HepG2 (cell line): ENCODE results near the gene CGNL1. TPM values are rescaled to one million over a fixed set of nuclear protein-coding genes. Genes with fewer than 3 reads are reported as not detected.
A peak's percentile ranks its signal among the peaks of the same experiment; 100 is the strongest.

ENCODE experiments used
- ATAC-seq: fragments of 200-7000 bp; cut with Tn5 transposase; 3 replicates; pipeline ENCODE4 v1.9.1; 2020; ENCODE audit warnings: mild to moderate bottlenecking, moderate library complexity
- BruUV-seq: library from RNA; stranded (reverse); fragments of 400-500 nt; replicated peaks from 2 replicates; lab custom pipeline; 2021; lab: Mats Ljungman, UMichigan
- CTCF ChIA-PET: fragments of 300-600 bp; formaldehyde crosslinking; extraction: SDS; loops from one replicate; lab custom pipeline; 2021; ENCODE audit warnings: low total read pairs, inconsistent platforms, low intra/inter-chr PET ratio; lab: Yijun Ruan, JAX
- POLR2A ChIA-PET: fragments of 350-600 bp; sonication (Branson Sonifier 250); formaldehyde crosslinking; loops from one replicate; lab custom pipeline; 2020; ENCODE audit warnings: antibody characterized with exemption, inconsistent platforms; lab: Yijun Ruan, JAX
- DNase-seq: peaks from one replicate; pipeline ENCODE4 v3.0.0-alpha.2; 2015; ENCODE audit warnings: low spot score
- FAIRE-seq: peaks from 3 replicates; lab custom pipeline; 2011; peaks lifted over from hg19 to GRCh38; lab: Jason Lieb, UNC
- H2AFZ ChIP-seq: one replicate; pipeline ENCODE4 v1.6.1; 2011; ENCODE audit warnings: low read length, inconsistent platforms
- H3K27ac ChIP-seq: fragments of 300-600 bp; 3 replicates; pipeline ENCODE4 v1.8.0; 2011; ENCODE audit warnings: mixed run types, mild to moderate bottlenecking, mixed read lengths, low read length, inconsistent platforms; ENCODE audit not compliant: insufficient read depth; ENCODE audit errors: extremely low read length
- H3K27me3 ChIP-seq, 2 experiments: fragments of 200-600 bp in 1 of 2; 2 replicates in 1 of 2; 3 replicates in 1 of 2; pipeline versions ENCODE4 v1.6.0 to v1.8.0; 2011; ENCODE audit warnings: low read length in 2 of 2, mild to moderate bottlenecking in 2 of 2, moderate library complexity in 2 of 2, inconsistent platforms in 1 of 2; ENCODE audit not compliant: insufficient read depth in 2 of 2, control insufficient read depth in 1 of 2
- H3K36me3 ChIP-seq, 2 experiments: fragments of 200-600 bp in 1 of 2; replicated peaks in 1 of 2; 2 replicates in 1 of 2; 3 replicates in 1 of 2; pipeline versions ENCODE4 v1.5.1 to v1.8.0; 2011; ENCODE audit warnings: low read length in 2 of 2, inconsistent platforms in 1 of 2; ENCODE audit not compliant: insufficient read depth in 2 of 2, control insufficient read depth in 1 of 2
- H3K4me1 ChIP-seq: 2 replicates; pipeline ENCODE4 v1.5.1; 2012; ENCODE audit warnings: low read length, inconsistent platforms; ENCODE audit not compliant: insufficient read depth
- H3K4me2 ChIP-seq: 2 replicates; pipeline ENCODE4 v1.6.0; 2011; ENCODE audit warnings: low read depth, low read length, inconsistent platforms
- H3K4me3 ChIP-seq, 3 experiments: fragments of 200-600 bp in 1 of 3; sonication (generic), shearing (Covaris generic) in 1 of 3; replicated peaks in 1 of 3; 2 replicates each; pipeline ENCODE4 v1.5.1; 2011 to 2016; ENCODE audit warnings: low read length in 3 of 3, inconsistent platforms in 2 of 3, low read depth in 2 of 3, mild to moderate bottlenecking in 2 of 3, control low read depth in 1 of 3, mixed read lengths in 1 of 3; ENCODE audit not compliant: insufficient read depth in 1 of 3
- H3K79me2 ChIP-seq: one replicate; pipeline ENCODE4 v1.6.1; 2011; ENCODE audit warnings: low read length, inconsistent platforms; ENCODE audit not compliant: insufficient read depth
- H3K9ac ChIP-seq: 2 replicates; pipeline ENCODE4 v1.6.0; 2011; ENCODE audit warnings: mild to moderate bottlenecking, low read depth, low read length, inconsistent platforms; ENCODE audit not compliant: insufficient read depth
- H3K9me3 ChIP-seq: 2 replicates; pipeline ENCODE4 v1.5.1; 2012; ENCODE audit warnings: mild to moderate bottlenecking, low read length
- H4K20me1 ChIP-seq: 2 replicates; pipeline ENCODE4 v1.6.0; 2011; ENCODE audit warnings: inconsistent platforms, mild to moderate bottlenecking, low read length, moderate library complexity; ENCODE audit not compliant: insufficient read depth
- TBX3 ChIP-seq: fragments of 450-650 bp; IDR thresholded peaks from 2 replicates; pipeline ENCODE4 v1.6.1; 2017; ENCODE audit warnings: antibody characterized with exemption, mild to moderate bottlenecking, inconsistent platforms, borderline replicate concordance
- ZNF768 ChIP-seq: sonication (generic); formaldehyde crosslinking; IDR thresholded peaks from 2 replicates; pipeline ENCODE4 v1.4.0; 2020; ENCODE audit warnings: missing genetic modification reagents
- WGBS: methylation state at CpG from one replicate; pipeline ENCODE4 v1.1.6; 2017; ENCODE audit warnings: low lambda C conversion rate; 5-methylcytosine and 5-hydroxymethylcytosine counted together
- in situ Hi-C: cut with HindIII; loops from 2 replicates; pipeline ENCODE4 v1.10.0; 2017; ENCODE audit warnings: low pct_unique_long_range_greater_than_20kb; ENCODE audit not compliant: extremely low pct_ligation_motif_present
- intact Hi-C: fragments of 100-400 bp; cut with micrococcal nuclease; formaldehyde crosslinking; loops from one replicate; pipeline ENCODE4 v1.10.0; 2022; ENCODE audit not compliant: unreplicated experiment
- polyA plus RNA-seq, 8 experiments: library from polyadenylated mRNA; depleted of rRNA in 3 of 8; stranded (reverse) in 7 of 8; unstranded in 1 of 8; fragments of >200 nt; fragmentation: Illumina TruSeq in 4 of 8; extraction: Trizol in 4 of 8; gene quantifications; 2 replicates each; pipeline versions ENCODE4 v1.2.1 to v1.2.3, GENCODE V29; 2011 to 2016; ENCODE audit warnings: low read depth in 4 of 8, missing spikeins in 1 of 8, mixed read lengths in 1 of 8; ENCODE audit not compliant: insufficient read depth in 1 of 8
- total RNA-seq, 5 experiments: library from RNA; depleted of rRNA; stranded (reverse); fragments of >200 nt; fragmentation: Illumina TruSeq; extraction: Trizol; gene quantifications; 2 replicates each; pipeline ENCODE4 v1.2.3, GENCODE V29; 2016; ENCODE audit warnings: low read depth in 1 of 5
- TF ChIP-seq, protein P1 (sequence below): sonication (generic); formaldehyde crosslinking; IDR thresholded peaks from 2 replicates; pipeline ENCODE4 v1.5.1; 2020; ENCODE audit warnings: mild to moderate bottlenecking, missing genetic modification reagents, moderate library complexity

CGNL1 gene
- total and polyA plus RNA-seq, 2 of the 13 experiments (the other 11 are each of a cell fraction or from before 2014, with no cell fraction given) = 5.6 to 15.6 TPM

- H3K9me3 ChIP-seq = no peaks in the 10 kb centered on the region
- BruUV-seq = no TSS peak
- peak within 1 kb of the TSS; percentile 61; the same call in 1 of the 2 replicates for H3K4me2 ChIP-seq
- no peaks in the 10 kb centered on the region for H3K79me2 ChIP-seq
- no peaks in the 10 kb centered on the region for H3K36me3 ChIP-seq
- H3K27ac ChIP-seq = no peak within 1 kb of the TSS
- DNase-seq = no peak
- peak within 1 kb of the TSS in 2 of 3 experiments; percentile 27 to 54; a peak in 3 of 6 replicates for H3K4me3 ChIP-seq
- H2AFZ ChIP-seq = no peak within 1 kb of the TSS
- TF ChIP-seq ZNF768 = 0 out of 2 replicates have a peak, but pooled peaks have one; percentile 12
- no peak for TF ChIP-seq TBX3
- TF ChIP-seq, protein P1, sequence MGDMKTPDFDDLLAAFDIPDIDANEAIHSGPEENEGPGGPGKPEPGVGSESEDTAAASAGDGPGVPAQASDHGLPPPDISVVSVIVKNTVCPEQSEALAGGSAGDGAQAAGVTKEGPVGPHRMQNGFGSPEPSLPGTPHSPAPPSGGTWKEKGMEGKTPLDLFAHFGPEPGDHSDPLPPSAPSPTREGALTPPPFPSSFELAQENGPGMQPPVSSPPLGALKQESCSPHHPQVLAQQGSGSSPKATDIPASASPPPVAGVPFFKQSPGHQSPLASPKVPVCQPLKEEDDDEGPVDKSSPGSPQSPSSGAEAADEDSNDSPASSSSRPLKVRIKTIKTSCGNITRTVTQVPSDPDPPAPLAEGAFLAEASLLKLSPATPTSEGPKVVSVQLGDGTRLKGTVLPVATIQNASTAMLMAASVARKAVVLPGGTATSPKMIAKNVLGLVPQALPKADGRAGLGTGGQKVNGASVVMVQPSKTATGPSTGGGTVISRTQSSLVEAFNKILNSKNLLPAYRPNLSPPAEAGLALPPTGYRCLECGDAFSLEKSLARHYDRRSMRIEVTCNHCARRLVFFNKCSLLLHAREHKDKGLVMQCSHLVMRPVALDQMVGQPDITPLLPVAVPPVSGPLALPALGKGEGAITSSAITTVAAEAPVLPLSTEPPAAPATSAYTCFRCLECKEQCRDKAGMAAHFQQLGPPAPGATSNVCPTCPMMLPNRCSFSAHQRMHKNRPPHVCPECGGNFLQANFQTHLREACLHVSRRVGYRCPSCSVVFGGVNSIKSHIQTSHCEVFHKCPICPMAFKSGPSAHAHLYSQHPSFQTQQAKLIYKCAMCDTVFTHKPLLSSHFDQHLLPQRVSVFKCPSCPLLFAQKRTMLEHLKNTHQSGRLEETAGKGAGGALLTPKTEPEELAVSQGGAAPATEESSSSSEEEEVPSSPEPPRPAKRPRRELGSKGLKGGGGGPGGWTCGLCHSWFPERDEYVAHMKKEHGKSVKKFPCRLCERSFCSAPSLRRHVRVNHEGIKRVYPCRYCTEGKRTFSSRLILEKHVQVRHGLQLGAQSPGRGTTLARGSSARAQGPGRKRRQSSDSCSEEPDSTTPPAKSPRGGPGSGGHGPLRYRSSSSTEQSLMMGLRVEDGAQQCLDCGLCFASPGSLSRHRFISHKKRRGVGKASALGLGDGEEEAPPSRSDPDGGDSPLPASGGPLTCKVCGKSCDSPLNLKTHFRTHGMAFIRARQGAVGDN (CRISPR knock-in tag) = 0 out of 2 replicates have a peak, but pooled peaks have one; percentile 8
- in situ Hi-C loops = no loop called here
- no peaks in the 10 kb centered on the region for H3K4me1 ChIP-seq
- CTCF ChIA-PET = no interaction called here
- FAIRE-seq = no peak
- peak; percentile 86 for ATAC-seq
- H3K9ac ChIP-seq = no peak within 1 kb of the TSS
- POLR2A ChIA-PET = no interaction called here
- H4K20me1 ChIP-seq = no peaks in the 10 kb centered on the region
- WGBS = 0% methylated on average over 1 of the region's 58 CpGs
- peaks cover 5 to 56% of the 10 kb centered on the region in 2 experiments for H3K27me3 ChIP-seq
- intact Hi-C loops = no loop called here
Observed at GRCh38 chr15:57591822-57592367, 215.6 kb downstream of the CGNL1 start, which contains the start of gene MYZAP. MYZAP (plus strand) TSS chr15:57591904; CDS start chr15:57592035, 131 bp downstream.
